GM12865 (cell line): ENCODE results near the gene MALT1.

ENCODE experiments used
- DNase-seq: peaks from one replicate; pipeline ENCODE4 v3.0.0; 2010; ENCODE audit warnings: low read depth
- H3K4me3 ChIP-seq: 2 replicates; pipeline ENCODE4 v1.5.1; 2011; ENCODE audit warnings: mild to moderate bottlenecking, low read depth, low read length, control low read depth
- TF ChIP-seq, protein P1 (sequence below): IDR thresholded peaks from 2 replicates; pipeline ENCODE4 v1.5.1; 2011; ENCODE audit warnings: low read length, control low read depth, low read depth, inconsistent platforms; ENCODE audit not compliant: insufficient read depth; ENCODE audit errors: missing control alignments

The MALT1 gene

DNA sequence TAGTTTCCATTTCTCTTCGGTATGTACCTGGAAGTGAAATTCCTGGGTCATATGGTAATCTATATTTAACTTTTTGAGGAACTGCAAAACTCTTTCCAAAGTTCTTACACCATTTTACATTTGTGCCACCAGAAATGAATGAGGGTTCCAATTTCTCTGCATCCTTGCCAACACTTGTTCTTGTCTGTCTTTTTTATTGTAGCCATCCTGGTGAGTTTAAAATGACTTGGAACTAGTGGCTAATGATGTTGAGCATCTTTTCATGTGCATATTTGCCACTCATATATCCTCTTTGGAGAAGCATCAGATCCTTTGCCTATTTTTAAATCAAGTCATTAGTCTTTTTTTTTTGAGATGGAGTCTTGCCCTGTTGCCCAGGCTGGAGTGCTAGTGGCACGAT, 59.4 kb downstream of the MALT1 start:
- H3K4me3 ChIP-seq = no peak overlapping the region
- DNase-seq = no peak
- TF ChIP-seq, protein P1, sequence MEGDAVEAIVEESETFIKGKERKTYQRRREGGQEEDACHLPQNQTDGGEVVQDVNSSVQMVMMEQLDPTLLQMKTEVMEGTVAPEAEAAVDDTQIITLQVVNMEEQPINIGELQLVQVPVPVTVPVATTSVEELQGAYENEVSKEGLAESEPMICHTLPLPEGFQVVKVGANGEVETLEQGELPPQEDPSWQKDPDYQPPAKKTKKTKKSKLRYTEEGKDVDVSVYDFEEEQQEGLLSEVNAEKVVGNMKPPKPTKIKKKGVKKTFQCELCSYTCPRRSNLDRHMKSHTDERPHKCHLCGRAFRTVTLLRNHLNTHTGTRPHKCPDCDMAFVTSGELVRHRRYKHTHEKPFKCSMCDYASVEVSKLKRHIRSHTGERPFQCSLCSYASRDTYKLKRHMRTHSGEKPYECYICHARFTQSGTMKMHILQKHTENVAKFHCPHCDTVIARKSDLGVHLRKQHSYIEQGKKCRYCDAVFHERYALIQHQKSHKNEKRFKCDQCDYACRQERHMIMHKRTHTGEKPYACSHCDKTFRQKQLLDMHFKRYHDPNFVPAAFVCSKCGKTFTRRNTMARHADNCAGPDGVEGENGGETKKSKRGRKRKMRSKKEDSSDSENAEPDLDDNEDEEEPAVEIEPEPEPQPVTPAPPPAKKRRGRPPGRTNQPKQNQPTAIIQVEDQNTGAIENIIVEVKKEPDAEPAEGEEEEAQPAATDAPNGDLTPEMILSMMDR = no peak

DNA sequence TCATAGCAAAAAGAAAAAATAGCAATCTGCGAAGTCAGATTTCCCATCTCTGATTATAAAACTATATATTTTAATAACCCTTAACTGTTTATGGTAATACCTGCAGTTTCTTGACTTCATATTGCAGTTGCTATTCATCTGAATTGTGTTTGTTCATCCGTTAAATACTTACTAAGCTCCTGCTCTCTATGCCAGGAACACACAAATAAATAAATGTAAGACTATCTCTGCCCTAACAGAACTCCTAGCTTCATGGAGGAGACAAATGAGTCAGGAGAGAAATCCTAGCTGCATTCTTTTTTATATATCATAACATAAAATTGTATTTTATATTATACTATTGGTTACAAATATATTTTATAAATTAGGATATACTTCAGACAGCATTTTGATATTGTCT, 61.2 kb downstream of the MALT1 start:
- TF ChIP-seq, protein P1 = no peak
- H3K4me3 ChIP-seq = no peak overlapping the region
- DNase-seq = no peak

DNA sequence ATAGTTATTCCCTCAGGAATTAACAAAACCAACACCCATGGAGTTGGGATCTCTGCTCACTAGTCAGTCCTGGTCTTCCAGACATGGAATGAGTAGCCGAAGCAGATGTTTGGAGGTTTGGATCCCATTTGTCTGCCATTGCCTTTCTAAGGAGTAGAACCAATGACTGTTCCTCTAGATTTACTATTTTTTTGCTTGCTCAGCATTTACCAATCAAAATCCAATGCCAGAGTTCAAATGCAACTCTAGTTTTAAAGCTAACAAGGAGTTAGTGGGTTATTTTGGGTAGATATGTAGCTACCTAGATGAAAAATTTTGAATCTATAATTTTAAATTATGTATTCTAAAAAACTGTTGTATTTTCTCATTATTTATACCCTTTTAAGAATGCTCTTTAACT, 62.6 kb downstream of the MALT1 start:
- DNase-seq = no peak
- TF ChIP-seq, protein P1 = no peak
- H3K4me3 ChIP-seq = no peak overlapping the region

DNA sequence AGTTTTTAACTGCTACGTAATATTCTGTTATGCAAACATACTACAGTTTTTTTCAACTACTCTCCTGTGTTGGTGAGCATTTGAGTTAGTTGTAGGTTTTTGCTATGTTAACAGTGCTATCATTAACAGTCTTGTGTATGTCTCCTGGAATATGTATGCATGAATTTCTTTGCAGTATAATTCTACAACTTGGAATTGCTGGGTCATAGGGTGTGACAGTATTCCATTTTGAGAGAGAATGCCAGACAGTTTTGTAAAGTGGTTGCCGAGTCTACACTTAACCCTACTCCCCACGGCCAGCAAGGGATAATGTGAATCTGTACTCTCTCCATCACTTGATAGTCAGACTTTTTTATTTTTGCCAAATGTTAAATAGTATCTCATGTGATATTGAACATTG, 67.1 kb downstream of the MALT1 start:
- TF ChIP-seq, protein P1 = no peak
- H3K4me3 ChIP-seq = no peak overlapping the region
- no peak for DNase-seq

DNA sequence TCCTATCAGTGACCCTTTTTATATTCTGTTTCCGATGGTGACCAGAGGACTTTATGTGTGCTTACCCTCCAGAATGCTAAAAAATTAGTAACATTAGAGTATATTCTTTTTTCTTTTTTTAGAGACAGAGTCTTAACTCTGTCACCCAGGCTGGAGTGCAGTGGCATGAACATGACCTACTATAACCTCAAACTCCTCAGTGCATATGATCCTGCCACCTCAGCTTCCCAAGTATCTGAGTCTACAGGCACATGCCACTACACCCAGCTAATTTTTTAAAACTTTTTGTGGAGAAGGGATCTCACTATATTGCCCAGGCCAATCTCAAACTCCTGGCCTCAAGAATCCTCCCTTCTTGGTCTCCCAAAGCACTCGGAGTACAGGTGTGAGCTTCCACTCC, 74.6 kb downstream of the MALT1 start:
- no peak for DNase-seq
- no peak overlapping the region for H3K4me3 ChIP-seq
- TF ChIP-seq, protein P1 = no peak

DNA sequence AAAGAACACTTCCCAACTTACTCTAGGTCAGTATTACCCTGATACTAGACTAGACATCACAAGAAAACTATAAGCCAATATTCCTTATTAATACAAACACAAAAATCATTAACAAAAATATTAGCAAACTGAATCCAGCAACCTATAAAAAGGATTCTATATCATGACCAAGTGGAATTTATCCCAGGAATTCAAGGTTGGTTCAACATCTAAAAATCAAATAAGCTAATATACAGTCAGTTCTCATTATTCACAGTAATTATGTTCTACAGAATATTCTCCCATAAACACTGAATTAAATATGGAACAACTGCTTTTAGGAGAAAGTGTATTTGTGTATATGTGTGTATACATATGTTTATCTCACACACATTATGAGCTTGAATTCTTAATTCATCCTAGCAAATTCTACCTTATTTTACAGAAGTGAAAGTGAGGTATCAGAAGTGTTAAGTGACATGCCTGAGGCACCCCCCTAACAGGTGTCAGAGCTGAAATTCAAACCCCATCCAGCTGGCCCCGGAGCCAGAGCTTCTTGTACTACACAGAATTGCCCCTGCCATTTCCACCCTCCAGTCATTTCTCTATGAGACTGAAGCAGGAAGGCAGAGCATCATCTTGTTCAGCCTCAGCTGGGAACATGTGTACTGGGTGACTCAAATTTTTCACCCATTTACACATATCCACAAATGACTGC, 77.8 kb downstream of the MALT1 start:
- TF ChIP-seq, protein P1 = no peak
- no peak for DNase-seq
- H3K4me3 ChIP-seq = no peak overlapping the region

DNA sequence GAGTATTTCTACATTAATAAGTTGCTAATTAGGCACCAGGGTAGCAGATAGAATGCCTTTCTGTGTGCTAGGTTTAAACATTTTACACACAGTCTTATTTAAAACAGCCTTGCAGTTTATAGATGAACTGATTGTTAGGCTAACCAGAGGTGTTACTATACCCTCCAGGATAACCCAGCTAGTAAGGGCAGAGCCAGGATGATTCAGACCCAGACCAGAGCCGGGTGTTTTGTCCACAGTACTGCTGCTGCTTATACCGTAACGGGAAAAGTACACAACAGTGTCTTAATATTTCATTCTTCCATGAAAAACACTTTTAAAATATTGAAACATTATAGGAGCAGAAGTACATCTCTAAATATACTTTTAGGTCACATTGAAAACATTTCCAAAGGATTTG, 82.7 kb downstream of the MALT1 start:
- no peak overlapping the region for H3K4me3 ChIP-seq
- no peak for DNase-seq
- TF ChIP-seq, protein P1 = no peak
